EH (cell line): Measurements from ENCODE around the gene NCMAP.
A peak's percentile ranks its signal among the peaks of the same experiment; 100 is the strongest.
"Not testable (repeated sequence)": the region's sequence is repeated elsewhere in the genome, so short reads cannot be mapped to it uniquely, and the experiment has no call there.

Experiments
- DNase-seq: peaks from one replicate; pipeline ENCODE4 v3.0.0-alpha.2; 2015; ENCODE audit warnings: low read depth

NCMAP gene, protein sequence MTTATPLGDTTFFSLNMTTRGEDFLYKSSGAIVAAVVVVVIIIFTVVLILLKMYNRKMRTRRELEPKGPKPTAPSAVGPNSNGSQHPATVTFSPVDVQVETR

DNA sequence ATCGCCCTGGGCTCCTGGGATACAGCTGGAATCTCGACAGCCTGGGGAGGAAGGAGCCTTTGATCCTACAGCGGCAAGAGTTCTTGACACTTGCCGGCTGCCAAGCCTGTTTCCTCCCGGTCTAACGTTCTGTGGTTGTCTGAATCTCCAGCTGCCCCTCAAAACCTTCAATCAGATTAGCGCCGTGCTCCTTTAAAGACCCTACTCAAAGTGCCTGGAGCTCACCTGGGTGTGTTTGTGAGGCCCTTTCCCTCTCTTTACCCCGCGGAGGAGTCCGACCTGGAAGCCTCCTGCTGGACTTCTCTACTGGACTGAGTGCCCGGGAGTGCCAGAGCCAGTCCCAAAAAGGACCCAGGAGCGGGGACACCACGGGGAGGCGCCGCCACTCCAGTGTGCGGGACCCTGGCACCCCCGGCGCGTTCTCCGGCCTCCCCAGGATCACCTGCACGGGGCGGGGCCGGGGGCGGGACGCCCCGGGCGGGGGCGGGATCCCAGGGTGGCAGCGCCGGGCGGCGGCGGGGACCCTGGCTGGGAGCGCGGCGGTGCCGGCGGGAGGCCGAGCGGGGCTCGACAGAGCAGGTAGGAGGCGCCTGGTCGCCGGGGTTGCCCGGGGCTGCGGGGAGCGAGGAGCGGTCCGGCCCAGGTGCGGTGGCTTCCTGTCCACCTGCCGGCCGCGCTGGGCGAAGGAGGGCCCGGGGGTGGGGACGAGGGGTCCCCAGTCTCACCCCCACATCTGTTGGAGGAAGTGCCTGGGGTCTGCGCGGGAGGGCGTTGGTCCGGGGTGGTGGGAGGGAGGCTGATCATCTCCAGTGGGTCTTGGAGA is at the start of gene NCMAP:
Gene NCMAP (plus strand): TSS at position 497 of the 823 bp plus-strand sequence. CDS start 39,344 bp downstream, outside the sequence.
- DNase-seq: no peak

DNA sequence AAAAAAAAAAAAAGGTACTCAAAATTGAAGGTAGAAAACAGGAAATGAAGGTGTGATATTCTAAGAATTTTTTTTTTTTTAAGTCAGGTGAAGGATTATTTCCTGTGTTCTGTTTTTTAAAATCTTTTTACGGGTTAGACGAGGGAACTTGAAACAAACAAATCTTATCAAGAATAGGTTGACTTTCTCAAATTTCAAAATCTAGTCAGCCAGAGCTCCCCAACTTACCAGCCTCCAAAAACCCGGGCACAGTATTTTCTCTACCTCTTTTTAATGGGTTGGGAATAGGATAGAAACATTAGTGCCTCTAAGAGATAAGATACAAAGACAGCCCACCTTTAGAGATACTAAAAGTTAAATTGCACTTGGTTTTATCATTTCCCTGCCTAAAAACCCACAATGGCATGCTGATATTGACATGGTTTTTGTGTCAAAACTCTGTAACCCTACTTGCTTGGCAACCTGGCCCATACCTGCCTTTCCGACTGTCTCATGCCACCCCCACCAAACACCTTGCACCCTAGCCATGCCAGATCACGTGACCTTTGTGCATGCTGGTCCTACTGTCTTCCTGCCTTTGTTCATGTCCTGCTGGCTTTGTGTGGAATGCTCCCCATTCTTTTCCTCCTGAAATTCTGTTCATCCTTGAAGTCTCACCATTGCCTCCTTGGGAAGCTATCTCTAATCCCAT is 49.1 kb upstream of the NCMAP start:
- DNase-seq: no peak

DNA sequence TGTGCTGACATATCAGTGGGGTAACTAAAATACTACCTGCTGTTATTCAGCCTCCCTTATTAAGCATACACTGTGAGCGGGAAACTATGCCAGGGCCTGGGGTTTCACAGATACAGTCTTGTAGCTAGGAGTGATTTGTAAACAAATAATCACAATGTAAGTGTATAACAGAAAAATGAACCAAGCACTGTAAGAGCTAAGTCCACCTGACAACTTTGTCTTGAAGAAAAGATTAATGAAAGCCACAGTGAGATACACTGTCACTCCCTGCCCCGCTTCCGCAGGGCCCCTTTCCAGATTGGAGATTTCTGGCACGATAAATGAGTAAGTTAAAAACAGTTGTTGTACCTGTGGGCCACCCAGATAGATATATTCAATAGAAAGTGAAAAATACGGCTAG is 48.5 kb upstream of the NCMAP start:
- no peak for DNase-seq

DNA sequence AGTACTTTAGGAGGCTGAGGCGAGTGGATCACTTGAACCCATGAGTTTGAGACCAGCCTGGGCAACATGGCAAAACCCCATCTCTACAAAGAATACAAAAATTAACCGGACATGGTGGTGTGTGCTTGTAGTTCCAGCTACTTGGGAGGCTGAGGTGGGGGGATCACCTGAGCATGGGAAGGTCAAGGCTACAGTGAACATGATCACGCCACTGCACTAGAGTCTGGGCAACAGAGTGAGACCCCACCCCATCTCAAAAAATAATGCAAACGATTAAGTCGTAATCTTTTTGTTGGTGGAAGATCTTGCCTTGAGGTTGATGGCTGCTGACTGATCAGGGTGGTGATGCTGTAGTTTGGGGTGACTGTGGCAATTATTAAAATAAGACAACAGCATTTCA is 47.0 kb upstream of the NCMAP start:
- no peak for DNase-seq

DNA sequence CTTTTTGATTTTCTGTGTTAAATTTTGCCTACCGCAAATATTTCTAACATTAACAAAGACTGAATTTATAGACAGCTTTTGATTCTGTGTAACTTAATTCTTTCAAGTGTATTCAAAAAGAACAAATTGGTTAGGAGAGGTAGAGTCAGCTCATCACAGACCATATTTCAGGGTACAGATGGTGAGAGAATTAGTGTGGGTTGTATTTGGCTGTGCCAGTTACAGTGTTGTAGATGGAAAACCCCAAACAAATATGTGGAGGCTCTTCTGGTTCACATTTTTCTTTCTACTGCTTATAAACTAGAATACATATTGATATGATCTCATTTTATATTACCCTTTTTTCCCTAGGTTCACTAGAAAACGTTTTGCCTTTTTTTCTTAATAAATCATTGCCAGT is 42.2 kb upstream of the NCMAP start:
- no peak for DNase-seq

DNA sequence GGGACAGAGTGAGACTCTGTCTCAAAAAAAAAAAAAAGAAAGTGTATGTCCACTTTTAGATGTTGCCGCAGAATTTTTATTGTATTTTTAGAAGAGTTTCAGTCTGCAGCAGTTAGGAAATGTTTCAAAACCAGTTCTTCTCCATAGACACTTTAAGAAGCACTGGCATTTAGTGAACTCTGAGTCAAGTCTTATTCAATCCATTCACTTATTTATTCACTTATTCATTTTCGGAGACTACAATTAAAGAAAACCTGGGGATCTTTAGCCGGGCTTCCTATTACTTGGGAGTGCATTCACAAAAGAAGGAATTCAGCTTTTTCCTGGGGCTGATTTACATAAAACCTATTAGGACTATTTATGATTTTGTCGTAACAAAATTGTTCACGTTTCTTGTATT is 40.9 kb upstream of the NCMAP start:
- DNase-seq: no peak

DNA sequence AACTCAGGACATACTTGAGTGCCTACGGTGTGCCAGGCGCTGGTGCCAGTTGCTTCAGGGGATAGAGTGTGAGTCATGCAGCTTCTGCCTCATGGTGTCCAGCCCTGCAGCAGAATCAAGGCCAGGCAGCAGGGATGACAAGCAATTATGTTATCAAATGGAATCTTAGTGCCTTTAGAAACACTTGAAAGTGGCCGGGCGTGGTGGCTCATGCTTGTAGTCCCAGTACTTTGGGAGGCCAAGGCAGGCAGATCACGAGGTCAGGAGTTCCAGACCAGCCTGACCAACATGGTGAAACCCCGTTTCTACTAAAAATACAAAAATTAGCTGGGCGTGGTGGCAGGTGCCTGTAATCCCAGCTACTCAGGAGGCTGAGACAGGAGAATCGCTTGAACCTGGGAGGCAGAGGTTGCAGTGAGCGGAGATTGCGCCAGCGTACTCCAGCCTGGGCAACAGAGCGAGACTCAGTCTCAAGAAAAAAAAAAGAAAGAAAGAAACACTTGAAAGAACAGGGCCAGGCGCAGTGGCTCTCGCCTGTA is 40.1 kb upstream of the NCMAP start:
- peak; percentile 81 for DNase-seq

DNA sequence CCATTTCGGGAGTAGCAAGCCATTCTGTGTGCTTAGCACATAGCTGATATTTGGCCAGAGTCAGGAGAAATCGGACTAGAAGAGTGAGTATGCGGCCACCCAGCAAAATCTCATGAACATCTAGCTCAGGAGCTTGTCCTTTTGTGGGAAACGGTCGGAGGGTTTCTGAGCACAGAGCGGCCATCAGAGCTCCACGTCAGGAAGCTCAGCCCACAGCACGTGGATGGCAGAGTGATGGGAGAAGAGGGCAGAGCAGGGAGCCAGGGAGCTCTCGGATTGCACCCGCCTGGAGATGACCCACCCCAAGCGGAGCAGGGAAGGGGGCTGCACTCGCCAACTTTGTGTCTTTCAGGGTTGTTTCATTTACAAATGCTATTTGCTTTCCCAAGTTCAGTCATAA is 39.4 kb upstream of the NCMAP start:
- no peak for DNase-seq

DNA sequence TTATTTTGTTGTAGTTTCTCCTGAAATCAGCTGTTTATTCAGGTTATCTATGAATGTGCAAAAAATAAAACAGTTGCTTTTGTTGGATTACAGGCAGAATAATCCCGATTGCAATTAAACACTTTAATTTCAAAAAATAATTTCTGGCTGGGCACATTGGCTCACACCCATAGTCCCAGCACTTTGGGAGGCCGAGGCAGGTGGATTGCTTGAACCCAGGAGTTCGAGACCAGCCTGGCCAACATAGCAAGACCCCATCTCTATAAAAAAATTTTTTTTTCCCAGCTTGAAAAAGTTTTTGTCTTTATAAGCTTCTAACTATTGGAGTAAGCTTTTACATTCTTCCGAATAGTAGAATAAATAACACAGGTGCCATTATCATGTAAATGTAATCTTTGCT is 38.0 kb upstream of the NCMAP start:
- DNase-seq: no peak

DNA sequence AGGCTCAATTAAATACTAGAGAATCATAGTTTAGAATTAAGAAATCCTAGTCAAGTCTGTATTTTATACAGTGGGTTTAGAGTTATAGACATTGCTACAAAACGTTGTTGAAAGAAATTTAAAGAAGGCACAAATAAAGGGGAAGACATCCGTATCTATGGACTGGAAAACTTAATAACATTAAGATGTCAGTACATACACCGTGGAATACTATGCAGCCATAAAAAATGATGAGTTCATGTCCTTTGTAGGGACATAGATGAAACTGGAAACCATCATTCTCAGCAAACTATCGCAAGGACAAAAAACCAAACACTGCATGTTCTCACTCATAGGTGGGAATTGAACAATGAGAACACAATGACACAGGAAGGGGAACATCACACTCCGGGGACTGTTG is 35.6 kb upstream of the NCMAP start:
- not testable (repeated sequence) for DNase-seq

DNA sequence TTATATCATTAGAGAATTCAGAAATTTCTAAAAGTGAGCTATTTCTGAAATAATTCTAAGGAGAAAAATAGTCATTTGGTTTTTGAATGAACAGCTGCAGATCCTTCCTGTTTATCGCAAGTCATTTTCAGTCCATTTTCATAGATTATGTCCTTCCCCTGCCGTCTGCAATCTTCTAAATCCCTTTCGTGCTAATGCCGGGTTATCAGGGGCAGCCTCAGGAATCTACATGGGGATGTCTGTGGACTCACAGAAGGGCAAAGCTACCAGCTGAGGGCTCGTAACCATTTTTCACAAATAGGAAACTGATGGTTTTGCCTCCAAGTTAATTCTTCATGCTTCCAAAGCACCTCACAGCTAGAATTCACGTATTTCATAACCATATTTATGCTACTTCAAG is 30.3 kb upstream of the NCMAP start:
- no peak for DNase-seq

DNA sequence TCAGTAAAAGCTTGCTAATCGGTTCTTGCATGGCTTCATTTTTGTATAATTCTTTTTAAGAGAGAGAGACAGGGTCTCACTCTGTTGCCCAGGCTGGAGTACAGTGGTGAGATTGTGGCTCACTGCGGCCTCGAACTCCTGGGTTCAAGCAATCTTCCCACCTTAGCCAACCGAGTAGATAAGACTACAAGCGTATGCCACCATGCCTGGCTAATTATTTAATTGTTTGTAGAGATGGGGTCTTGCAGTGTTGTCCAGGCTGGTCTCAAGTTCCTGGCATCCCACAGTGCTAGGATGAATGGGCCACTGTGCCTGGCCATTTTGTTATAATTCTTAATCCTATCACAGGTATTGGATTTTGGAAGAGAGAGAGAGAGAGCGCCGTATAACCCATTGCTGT is 29.8 kb upstream of the NCMAP start:
- DNase-seq: no peak

DNA sequence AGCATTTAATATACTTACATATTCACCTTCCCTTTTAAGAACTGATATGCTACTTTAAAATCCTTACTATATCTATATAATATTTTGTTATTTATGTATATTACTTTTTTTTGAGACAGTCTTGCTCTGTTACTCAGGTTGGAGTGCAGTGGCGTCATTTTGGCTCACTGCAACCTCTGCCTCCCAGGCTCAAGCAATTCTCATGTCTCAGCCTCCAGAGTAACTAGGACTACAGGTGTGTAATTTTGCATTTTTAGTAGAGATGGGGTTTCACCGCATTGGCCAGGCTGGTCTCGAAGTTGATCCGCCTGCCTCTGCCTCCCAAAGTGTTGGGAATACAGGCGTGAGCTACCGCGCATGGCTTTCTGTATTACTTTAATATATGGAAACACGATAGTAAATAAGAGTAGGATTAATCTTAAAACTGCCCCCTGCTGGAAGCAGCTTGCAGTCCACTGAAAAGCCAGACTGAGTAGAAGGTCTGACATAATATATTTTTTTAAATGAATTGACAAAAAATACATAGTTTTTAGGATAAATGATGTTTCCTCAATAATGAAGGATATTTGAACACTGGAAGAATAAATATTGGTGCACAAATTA is 28.8 kb upstream of the NCMAP start:
- peak; percentile 25 for DNase-seq

DNA sequence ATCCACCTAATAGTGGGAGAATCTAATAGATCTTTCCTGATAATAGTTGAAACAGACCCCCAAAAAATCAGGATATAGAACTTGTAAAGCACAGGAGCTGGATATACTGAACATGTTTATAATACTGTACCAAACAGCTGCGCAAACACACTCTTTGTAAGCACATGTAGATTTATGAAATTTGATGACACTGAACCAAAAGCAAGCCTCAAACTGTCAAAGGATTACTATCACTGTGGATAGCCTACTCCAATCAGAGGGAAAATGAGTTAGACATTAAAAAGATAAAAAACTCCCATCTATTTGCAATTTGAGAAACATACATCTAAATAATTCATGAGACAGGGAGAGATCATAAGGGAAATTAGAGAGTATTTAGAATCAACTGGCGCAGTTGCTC is 27.1 kb upstream of the NCMAP start:
- no peak for DNase-seq

DNA sequence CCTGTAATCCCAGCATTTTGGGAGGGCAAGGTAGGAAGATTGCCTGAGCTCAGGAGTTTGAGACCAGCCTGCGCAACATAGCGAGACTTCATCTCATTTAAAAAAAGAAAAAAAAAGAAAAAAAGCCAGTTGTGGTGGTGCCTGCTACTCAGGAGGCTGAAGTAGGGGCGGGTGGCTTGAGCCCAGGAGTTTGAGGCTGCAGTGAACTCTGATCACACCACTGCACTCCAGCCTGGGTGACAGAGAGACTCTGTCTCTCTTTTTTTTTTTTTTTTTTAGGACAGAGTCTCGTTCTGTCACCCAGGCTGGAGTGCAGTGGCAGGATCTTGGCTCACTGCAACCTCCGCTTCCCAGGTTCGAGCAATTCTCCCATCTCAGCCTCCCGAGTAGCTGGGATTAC is 26.6 kb upstream of the NCMAP start:
- DNase-seq: not testable (repeated sequence)

DNA sequence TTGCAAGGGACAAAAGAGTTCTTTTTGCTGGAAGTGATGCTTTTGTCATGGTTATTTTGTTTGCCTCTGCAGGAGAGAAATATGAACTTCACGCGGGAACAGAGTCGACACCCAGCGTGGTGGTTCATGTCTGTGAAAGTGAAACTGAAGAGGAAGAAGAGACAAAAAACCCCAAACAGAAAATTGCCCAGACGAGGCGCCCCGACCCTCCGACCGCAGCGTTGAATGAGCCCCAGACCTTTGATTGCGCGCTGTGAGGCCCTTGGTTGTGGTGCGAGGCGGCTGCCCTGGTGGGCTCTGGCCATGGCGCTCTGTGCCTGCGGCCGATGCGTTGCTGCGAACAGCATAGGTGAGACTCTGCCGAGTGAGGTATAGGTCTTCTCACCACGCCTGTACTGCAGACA is 20.9 kb upstream of the NCMAP start:
- no peak for DNase-seq

DNA sequence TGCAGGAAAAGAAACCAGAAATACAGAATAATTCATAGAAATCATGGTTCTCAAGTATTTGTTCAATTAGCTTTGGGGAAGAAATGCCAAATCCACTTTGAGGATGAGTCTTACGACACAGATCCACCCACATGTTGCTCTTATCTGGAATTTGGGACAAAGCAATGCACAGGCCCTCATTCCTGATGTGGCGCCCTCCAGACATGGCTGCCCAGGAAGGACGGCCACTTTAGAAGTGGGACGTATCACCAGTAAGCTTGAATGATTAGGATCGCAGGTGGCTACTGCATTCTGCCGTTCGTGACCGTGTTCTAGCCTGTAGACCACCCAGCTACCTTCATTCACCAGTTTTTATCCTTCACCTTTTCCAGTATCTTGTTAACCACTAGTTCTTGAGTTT is 20.1 kb upstream of the NCMAP start:
- no peak for DNase-seq

DNA sequence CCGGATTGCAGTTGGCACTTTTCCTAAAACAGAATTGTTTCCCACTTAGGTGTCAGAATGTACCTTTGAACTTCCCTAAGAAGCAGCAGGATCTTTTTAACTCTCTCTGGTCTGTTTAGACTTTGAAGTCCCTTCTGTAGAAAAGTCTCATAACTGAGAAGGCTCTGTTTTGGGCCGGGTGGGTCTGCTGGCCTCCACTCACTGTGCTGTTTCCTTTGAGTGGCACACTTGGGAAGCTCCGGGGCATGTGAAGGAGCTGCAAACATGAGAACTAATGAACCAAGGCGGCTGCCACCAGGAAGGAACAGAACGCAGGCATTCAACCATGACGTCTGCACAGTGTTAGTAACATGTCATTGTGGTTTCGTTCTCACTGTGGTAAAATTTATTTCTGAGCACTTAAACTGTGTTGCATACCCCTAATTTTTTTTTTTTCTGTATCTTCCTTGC is 19.5 kb upstream of the NCMAP start:
- DNase-seq: peak; percentile 70

DNA sequence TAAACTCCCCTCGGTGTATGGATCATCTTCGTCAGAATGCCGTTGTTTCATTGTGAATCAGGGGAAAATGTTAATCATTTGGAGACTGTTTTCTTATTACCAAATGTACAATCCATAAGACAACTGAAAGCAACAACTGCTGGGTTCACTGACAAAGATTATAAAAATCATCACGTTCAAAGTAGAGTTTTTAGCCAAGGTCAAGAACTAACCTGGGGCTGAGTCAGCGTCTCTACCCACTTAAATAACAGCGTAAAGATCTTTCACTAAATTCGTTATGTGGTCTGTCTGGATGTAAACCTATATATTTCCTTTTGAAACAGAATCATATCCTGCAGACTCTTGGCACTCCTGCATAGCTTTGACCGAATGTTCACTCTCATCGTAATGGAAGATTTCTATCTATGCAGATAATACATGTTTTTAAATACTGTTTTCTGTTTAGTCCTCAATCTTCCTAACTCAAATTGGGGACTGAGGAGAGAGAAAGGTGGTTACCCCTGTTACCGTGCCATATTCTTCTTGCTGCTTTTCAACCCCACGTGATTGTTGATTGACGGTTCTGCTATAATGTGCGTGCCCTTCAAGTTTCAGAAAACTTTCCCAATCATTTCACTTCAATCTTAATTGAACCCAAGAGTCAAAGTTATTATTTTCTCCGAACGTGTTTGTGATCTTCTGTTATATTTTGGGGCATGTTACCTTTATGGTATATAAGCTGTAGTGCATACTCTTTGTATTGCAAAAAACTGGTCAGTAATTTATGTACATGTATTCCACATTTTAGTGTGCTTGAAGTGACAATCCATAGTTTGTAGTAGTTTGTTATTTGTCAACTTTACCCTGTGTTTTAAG is 15.6 kb upstream of the NCMAP start:
- DNase-seq: no peak

DNA sequence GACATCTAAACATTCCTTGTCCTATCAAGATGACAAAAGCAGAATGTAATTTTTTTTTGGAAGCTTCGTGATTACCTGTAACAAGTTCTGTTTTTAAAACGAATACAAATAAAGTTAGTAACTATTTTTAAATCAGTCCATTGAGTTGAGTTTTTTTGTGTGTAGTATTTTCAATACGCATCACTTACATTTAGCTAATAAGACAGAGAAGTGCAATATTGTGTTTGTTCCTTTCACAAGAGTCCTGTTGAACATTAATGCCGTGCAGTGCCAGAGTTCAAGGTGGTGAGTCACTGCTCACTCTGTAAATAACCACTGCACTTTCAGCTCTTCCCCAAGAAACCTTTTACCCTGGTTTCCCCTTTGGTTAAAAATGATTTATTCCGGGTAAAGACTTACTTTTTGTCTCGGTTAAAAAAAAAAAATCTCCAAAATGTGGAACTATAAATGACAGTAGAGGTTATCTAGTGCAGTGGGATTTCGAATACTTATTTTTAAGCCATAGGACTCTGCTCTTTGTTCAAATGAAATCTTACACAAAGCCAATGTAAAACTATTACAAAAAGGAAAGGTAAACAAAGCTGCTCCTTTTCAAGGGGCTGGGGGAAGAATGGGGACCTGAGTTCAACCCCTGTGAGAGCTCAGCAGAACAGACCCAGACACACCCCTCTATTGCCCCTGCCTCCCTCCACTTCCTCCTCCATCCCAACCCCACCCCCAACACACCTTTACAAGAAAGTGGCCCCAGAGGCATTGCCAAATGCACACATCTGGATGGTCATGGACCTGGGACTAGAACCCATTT is 14.8 kb upstream of the NCMAP start:
- DNase-seq: peak; percentile 82
